ENCODE results near the gene HSPH1. TPM values are rescaled to one million over a fixed set of nuclear protein-coding genes. Genes with fewer than 3 reads are reported as not detected.

HSPH1 gene
- total RNA-seq, 4 donors from 2014 or later: 30.4 to 51.0 (median 41.3) TPM

DNA sequence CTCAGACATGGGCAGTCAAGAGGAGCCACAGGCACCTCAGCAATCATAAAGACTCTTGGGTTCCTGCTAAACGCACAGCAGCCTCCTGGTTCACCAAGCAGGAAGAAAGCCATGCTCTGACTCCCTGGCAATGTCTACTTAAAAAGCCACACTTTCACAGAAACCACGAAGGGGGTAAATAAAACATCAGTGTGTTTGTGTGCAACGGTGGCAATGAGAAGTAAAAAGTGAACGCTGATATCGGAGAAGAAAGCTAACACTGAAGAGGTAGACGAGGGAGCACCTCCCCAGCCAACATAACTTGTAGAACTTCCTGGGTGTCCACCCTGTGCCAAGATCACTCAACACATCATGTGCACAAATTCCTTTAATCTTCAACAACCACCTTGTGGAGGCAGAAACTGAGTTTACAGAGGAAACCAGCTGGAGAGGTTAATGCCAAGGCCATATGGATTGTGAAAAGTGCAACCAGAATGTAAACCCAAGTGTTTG lies 30.2 kb downstream of the HSPH1 start:
- TF ChIP-seq POLR2AphosphoS5 (IDR thresholded peaks at IDR 0.05) (no peak), POLR2A (IDR thresholded peaks at IDR 0.05) (no peak), CTCF (IDR thresholded peaks at IDR 0.05) (no peak), EP300 (IDR thresholded peaks at IDR 0.05) (no peak)
- H3K27me3 ChIP-seq: peaks cover 11% of the 10 kb centered on the region
- H3K4me3 ChIP-seq: no peak overlapping the region
- DNase-seq (ENCODE audit: low spot score in 2 of 2): no peak
- H3K27ac ChIP-seq: no peak overlapping the region
- H3K36me3 ChIP-seq: peaks cover 11% of the 10 kb centered on the region
- H3K4me1 ChIP-seq: no peaks in the 10 kb centered on the region
- 86% methylated on average over 6 of the region's 6 CpGs for whole genome bisulfite sequencing
- no peaks in the 10 kb centered on the region for H3K9me3 ChIP-seq

- Histone ChIP-seq H3K9me3 (no peaks in the 10 kb centered on the region), H3K36me3 (no peaks in the 10 kb centered on the region), H3K4me3 (no peak overlapping the region), H3K27me3 (peaks cover 17% of the 10 kb centered on the region), H3K27ac (no peak overlapping the region), H3K4me1 (no peaks in the 10 kb centered on the region)
- TF ChIP-seq POLR2A (IDR thresholded peaks at IDR 0.05) (no peak), CTCF (IDR thresholded peaks at IDR 0.05) (no peak)
- DNase-seq (ENCODE audit: low spot score in 2 of 2): no peak
- WGBS: 61% methylated on average over 8 of the region's 8 CpGs
These were observed 32.3 kb downstream of the HSPH1 start for GRCh38 chr13:31129419-31129818.

DNA sequence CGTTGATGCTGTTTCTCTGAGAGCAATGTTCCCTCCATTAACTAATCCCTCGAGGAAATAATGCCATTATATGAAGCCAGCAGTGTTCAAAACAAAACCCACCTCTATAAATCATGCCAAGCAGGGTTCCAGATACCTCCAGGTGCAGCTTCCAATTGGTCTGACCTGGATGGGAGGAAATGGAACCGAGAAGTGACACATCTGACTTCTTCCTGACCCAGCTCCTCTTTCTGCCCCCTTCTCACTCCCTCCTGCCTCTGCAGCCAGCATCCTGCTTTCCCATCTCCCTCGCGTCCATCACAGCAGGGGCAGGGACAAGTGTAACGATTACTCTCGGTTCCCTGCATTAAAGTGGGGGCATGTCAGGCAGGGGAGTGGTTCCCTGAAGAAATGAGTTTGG lies 37.5 kb downstream of the HSPH1 start:
- WGBS: 45% methylated on average over 7 of the region's 7 CpGs
- TF ChIP-seq CTCF (IDR thresholded peaks at IDR 0.05): no peak
- TF ChIP-seq EP300 (IDR thresholded peaks at IDR 0.05): no peak
- TF ChIP-seq POLR2A (IDR thresholded peaks at IDR 0.05): no peak
- no peak for TF ChIP-seq POLR2AphosphoS5 (IDR thresholded peaks at IDR 0.05)

GRCh38 chr13:31122544-31123260 lies 39.0 kb downstream of the HSPH1 start:
- H3K4me3 ChIP-seq: no peak overlapping the region
- DNase-seq (ENCODE audit: low spot score in 2 of 2): no peak

More for the DNA sequence above, 37.5 kb downstream of the HSPH1 start:
- H3K27me3 ChIP-seq: peaks cover 22% of the 10 kb centered on the region
- no peak for DNase-seq (ENCODE audit: low spot score in 2 of 2)
- H3K36me3 ChIP-seq: no peaks in the 10 kb centered on the region
- no peak overlapping the region for H3K4me3 ChIP-seq
- H3K27ac ChIP-seq: no peak overlapping the region
- H3K4me1 ChIP-seq: peaks cover 10% of the 10 kb centered on the region
- H3K9me3 ChIP-seq: no peaks in the 10 kb centered on the region

GRCh38 chr13:31122143-31122542 lies 39.6 kb downstream of the HSPH1 start:
- Histone ChIP-seq H3K4me1 (peaks cover 10% of the 10 kb centered on the region), H3K27me3 (peaks cover 23% of the 10 kb centered on the region), H3K27ac (no peak overlapping the region), H3K9me3 (no peaks in the 10 kb centered on the region), H3K4me3 (no peak overlapping the region), H3K36me3 (no peaks in the 10 kb centered on the region)
- no peak for TF ChIP-seq CTCF (IDR thresholded peaks at IDR 0.05)
- WGBS: 97% methylated on average over 4 of the region's 4 CpGs
- DNase-seq (ENCODE audit: low spot score in 2 of 2): no peak

More at GRCh38 chr13:31122544-31123260, 39.0 kb downstream of the HSPH1 start:
- no peak overlapping the region for H3K27ac ChIP-seq
- 95% methylated on average over 12 of the region's 12 CpGs for WGBS
- H3K27me3 ChIP-seq: peaks cover 25% of the 10 kb centered on the region
- H3K4me1 ChIP-seq: peaks cover 10% of the 10 kb centered on the region
- no peaks in the 10 kb centered on the region for H3K36me3 ChIP-seq
- no peaks in the 10 kb centered on the region for H3K9me3 ChIP-seq
- no peak for TF ChIP-seq POLR2AphosphoS5 (IDR thresholded peaks at IDR 0.05)
